Mesendoderm (in vitro differentiated cells): ENCODE data around the gene SMIM3.
"Not testable (repeated sequence)": the region's sequence is repeated elsewhere in the genome, so short reads cannot be mapped to it uniquely, and the experiment has no call there.

ENCODE experiments used
- DNase-seq: peaks from one replicate; pipeline ENCODE4 v3.0.0; 2013
- H2AK5ac ChIP-seq: 2 replicates; pipeline ENCODE4 v1.6.1; 2013; ENCODE audit warnings: low read length, inconsistent platforms
- H2BK120ac ChIP-seq: 2 replicates; pipeline ENCODE4 v1.6.1; 2013; ENCODE audit warnings: low read depth, mild to moderate bottlenecking, low read length, moderate library complexity, mixed read lengths
- H2BK15ac ChIP-seq: replicated peaks from 2 replicates; pipeline ENCODE4 v1.6.1; 2013; ENCODE audit warnings: low read depth, mild to moderate bottlenecking, moderate library complexity
- H2BK5ac ChIP-seq: 2 replicates; pipeline ENCODE4 v1.6.1; 2013; ENCODE audit warnings: low read length, inconsistent platforms
- H3K18ac ChIP-seq: 2 replicates; pipeline ENCODE4 v1.6.1; 2013; ENCODE audit warnings: mild to moderate bottlenecking, low read length, mixed read lengths
- H3K23ac ChIP-seq: one replicate; pipeline ENCODE4 v1.6.1; 2013; ENCODE audit warnings: low read length
- H3K27ac ChIP-seq: 2 replicates; pipeline ENCODE4 v1.5.1; 2013; ENCODE audit warnings: low read depth, mild to moderate bottlenecking, inconsistent platforms, low read length, moderate library complexity
- H3K27me3 ChIP-seq: 2 replicates; pipeline ENCODE4 v1.6.1; 2013; ENCODE audit warnings: low read length, control low read depth, mild to moderate bottlenecking, inconsistent platforms; ENCODE audit not compliant: insufficient read depth, poor library complexity
- H3K36me3 ChIP-seq: 2 replicates; pipeline ENCODE4 v1.6.1; 2013; ENCODE audit warnings: low read length, inconsistent platforms; ENCODE audit not compliant: control insufficient read depth, insufficient read depth
- H3K4ac ChIP-seq: one replicate; pipeline ENCODE4 v1.6.1; 2013; ENCODE audit warnings: low read depth, mild to moderate bottlenecking, low read length, moderate library complexity
- H3K4me1 ChIP-seq: 2 replicates; pipeline ENCODE4 v1.6.1; 2013; ENCODE audit warnings: low read depth, low read length, inconsistent platforms; ENCODE audit not compliant: control insufficient read depth
- H3K4me2 ChIP-seq: 2 replicates; pipeline ENCODE4 v1.6.1; 2013; ENCODE audit warnings: low read length
- H3K4me3 ChIP-seq: 2 replicates; pipeline ENCODE4 v1.5.1; 2013; ENCODE audit warnings: mild to moderate bottlenecking, low read length
- H3K56ac ChIP-seq: one replicate; pipeline ENCODE4 v1.6.1; 2013; ENCODE audit warnings: low read length
- H3K79me1 ChIP-seq: 2 replicates; pipeline ENCODE4 v1.6.1; 2013; ENCODE audit warnings: low read length, inconsistent platforms
- H3K79me2 ChIP-seq: 2 replicates; pipeline ENCODE4 v1.6.1; 2013; ENCODE audit warnings: mild to moderate bottlenecking, low read length; ENCODE audit not compliant: control insufficient read depth, insufficient read depth
- H3K9ac ChIP-seq: 2 replicates; pipeline ENCODE4 v1.6.1; 2013; ENCODE audit warnings: low read length, inconsistent platforms
- H4K5ac ChIP-seq: one replicate; pipeline ENCODE4 v1.6.1; 2013; ENCODE audit warnings: low read length
- H4K8ac ChIP-seq: one replicate; pipeline ENCODE4 v1.6.1; 2013; ENCODE audit warnings: low read depth, mild to moderate bottlenecking, control low read depth, low read length, moderate library complexity
- WGBS: extraction: QIAGEN DNeasy Blood & Tissue Kit; methylation state at CpG from one replicate; pipeline ENCODE4 v1.1.7; 2013; ENCODE audit warnings: low lambda C conversion rate, missing lambda C conversion rate; ENCODE audit not compliant: insufficient coverage; ENCODE audit errors: extremely low coverage; 5-methylcytosine and 5-hydroxymethylcytosine counted together

Gene SMIM3

GRCh38 chr5:150789943-150790611, 11.5 kb downstream of the SMIM3 start:
- Histone ChIP-seq H3K18ac (no peak overlapping the region), H3K27me3 (no peaks in the 10 kb centered on the region), H3K4me2 (no peak overlapping the region), H2BK5ac (no peak overlapping the region), H3K4ac (no peak overlapping the region), H3K4me3 (no peak overlapping the region), H3K27ac (no peak overlapping the region), H2BK120ac (no peak overlapping the region), H3K79me2 (no peaks in the 10 kb centered on the region), H2AK5ac (no peak overlapping the region), H3K23ac (no peak overlapping the region), H3K79me1 (no peaks in the 10 kb centered on the region), H3K4me1 (no peaks in the 10 kb centered on the region), H3K36me3 (no peaks in the 10 kb centered on the region), H4K8ac (no peak overlapping the region), H4K5ac (no peak overlapping the region), H3K56ac (no peak overlapping the region), H2BK15ac (no peak overlapping the region), H3K9ac (no peak overlapping the region)
- DNase-seq, result peak; percentile 71
- WGBS, result no CpG with 5 or more reads among the region's 7 CpGs

GRCh38 chr5:150791536-150791935, 13.0 kb downstream of the SMIM3 start:
- no peak overlapping the region for H3K18ac ChIP-seq
- H3K4ac ChIP-seq, result no peak overlapping the region
- no peak overlapping the region for H2BK120ac ChIP-seq
- DNase-seq, result no peak
- no peak overlapping the region for H4K5ac ChIP-seq
- no peak overlapping the region for H3K23ac ChIP-seq
- H2BK15ac ChIP-seq, result no peak overlapping the region
- no peak overlapping the region for H3K4me2 ChIP-seq
- no peaks in the 10 kb centered on the region for H3K79me2 ChIP-seq
- H4K8ac ChIP-seq, result no peak overlapping the region
- no peaks in the 10 kb centered on the region for H3K4me1 ChIP-seq
- H2BK5ac ChIP-seq, result no peak overlapping the region
- no peaks in the 10 kb centered on the region for H3K79me1 ChIP-seq
- no peak overlapping the region for H3K4me3 ChIP-seq
- no peak overlapping the region for H3K56ac ChIP-seq
- H3K9ac ChIP-seq, result no peak overlapping the region
- H3K27ac ChIP-seq, result no peak overlapping the region
- H2AK5ac ChIP-seq, result no peak overlapping the region
- no peaks in the 10 kb centered on the region for H3K27me3 ChIP-seq
- no peaks in the 10 kb centered on the region for H3K36me3 ChIP-seq

- H3K27ac ChIP-seq, H3K4ac ChIP-seq, H2BK15ac ChIP-seq, H3K18ac ChIP-seq, H2BK5ac ChIP-seq, H3K36me3 ChIP-seq, H3K56ac ChIP-seq, H4K8ac ChIP-seq, H2AK5ac ChIP-seq, H3K79me1 ChIP-seq, H3K4me1 ChIP-seq, H2BK120ac ChIP-seq, H3K9ac ChIP-seq, H3K23ac ChIP-seq, DNase-seq, H4K5ac ChIP-seq, H3K79me2 ChIP-seq, H3K27me3 ChIP-seq, H3K4me2 ChIP-seq, H3K4me3 ChIP-seq: not testable (repeated sequence)
- WGBS, result no CpG with 5 or more reads among the region's 2 CpGs
Observed at GRCh38 chr5:150793423-150793888, 14.9 kb downstream of the SMIM3 start.

DNA sequence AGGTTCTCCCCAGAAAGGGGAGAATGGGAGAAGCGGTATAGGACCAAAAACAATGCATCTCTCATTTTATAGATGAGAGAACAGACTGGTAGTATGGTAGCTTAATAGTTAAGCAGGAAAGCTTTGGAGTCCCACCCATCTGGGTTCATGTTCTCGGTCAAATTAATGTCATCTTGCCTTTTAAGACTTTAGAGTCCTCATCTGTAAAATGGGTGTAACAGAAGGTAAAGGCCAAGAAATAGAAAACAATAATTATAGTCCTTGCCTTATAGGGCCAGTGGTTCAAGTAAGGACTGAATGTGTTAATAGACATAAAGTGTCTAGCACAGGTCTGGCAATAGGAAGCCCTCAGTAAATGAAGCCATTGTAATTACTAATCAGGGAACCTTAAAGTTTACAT, 16.4 kb downstream of the SMIM3 start:
- no peak overlapping the region for H2BK120ac ChIP-seq
- no peak for DNase-seq
- H2AK5ac ChIP-seq, result no peak overlapping the region
- no peak overlapping the region for H3K4ac ChIP-seq
- H3K4me2 ChIP-seq, result no peak overlapping the region
- H4K8ac ChIP-seq, result no peak overlapping the region
- no peak overlapping the region for H3K9ac ChIP-seq
- H3K27me3 ChIP-seq, result no peaks in the 10 kb centered on the region
- no peak overlapping the region for H2BK5ac ChIP-seq
- H4K5ac ChIP-seq, result no peak overlapping the region
- no peak overlapping the region for H2BK15ac ChIP-seq
- H3K56ac ChIP-seq, result no peak overlapping the region
- no peak overlapping the region for H3K18ac ChIP-seq
- no peak overlapping the region for H3K23ac ChIP-seq
- no peaks in the 10 kb centered on the region for H3K4me1 ChIP-seq
- no peaks in the 10 kb centered on the region for H3K79me2 ChIP-seq
- no peaks in the 10 kb centered on the region for H3K36me3 ChIP-seq
- no peak overlapping the region for H3K27ac ChIP-seq
- WGBS, result no CpG with 5 or more reads among the region's 2 CpGs
- no peaks in the 10 kb centered on the region for H3K79me1 ChIP-seq
- H3K4me3 ChIP-seq, result no peak overlapping the region

- Histone ChIP-seq H3K4me2 (no peak overlapping the region), H3K18ac (no peak overlapping the region), H2AK5ac (no peak overlapping the region), H2BK5ac (no peak overlapping the region), H4K5ac (no peak overlapping the region), H3K4me1 (no peaks in the 10 kb centered on the region), H3K27ac (no peak overlapping the region), H2BK120ac (no peak overlapping the region), H3K9ac (no peak overlapping the region), H3K4me3 (no peak overlapping the region), H3K4ac (no peak overlapping the region), H3K56ac (no peak overlapping the region), H2BK15ac (no peak overlapping the region), H3K27me3 (no peaks in the 10 kb centered on the region), H3K23ac (no peak overlapping the region), H3K36me3 (no peaks in the 10 kb centered on the region), H3K79me2 (no peaks in the 10 kb centered on the region), H3K79me1 (no peaks in the 10 kb centered on the region), H4K8ac (no peak overlapping the region)
- no peak for DNase-seq
- no CpG with 5 or more reads among the region's 2 CpGs for WGBS
Observed at GRCh38 chr5:150797384-150797783, 18.8 kb downstream of the SMIM3 start.
